Right kidney (tissue), 1 donor: ENCODE data around the gene NPSR1.
"Not testable (repeated sequence)": the region's sequence is repeated elsewhere in the genome, so short reads cannot be mapped to it uniquely, and the experiment has no call there.

Experiments used
- DNase-seq: peaks from one replicate; pipeline ENCODE4 v3.0.0-alpha.2; 2016

Gene NPSR1

DNA sequence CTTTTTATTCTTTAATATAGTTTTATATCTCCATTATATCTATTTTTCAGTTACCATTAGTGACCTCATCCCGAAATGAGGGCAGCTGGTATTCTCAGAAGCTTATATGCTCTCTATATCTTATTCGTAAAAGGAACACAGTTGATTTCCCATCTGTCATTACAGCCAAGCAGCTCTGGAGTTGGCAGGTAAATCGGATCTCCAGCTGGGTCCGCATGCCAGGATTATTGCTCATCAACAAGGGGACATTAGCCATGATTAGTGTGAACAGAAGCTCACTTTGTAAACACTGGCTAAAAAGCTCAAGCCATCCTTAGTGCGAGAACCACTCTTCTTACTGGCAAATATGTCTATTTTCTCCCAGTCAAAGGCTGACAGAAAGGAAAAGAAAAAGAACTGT lies 180.3 kb downstream of the NPSR1 start:
- no peak for DNase-seq

DNA sequence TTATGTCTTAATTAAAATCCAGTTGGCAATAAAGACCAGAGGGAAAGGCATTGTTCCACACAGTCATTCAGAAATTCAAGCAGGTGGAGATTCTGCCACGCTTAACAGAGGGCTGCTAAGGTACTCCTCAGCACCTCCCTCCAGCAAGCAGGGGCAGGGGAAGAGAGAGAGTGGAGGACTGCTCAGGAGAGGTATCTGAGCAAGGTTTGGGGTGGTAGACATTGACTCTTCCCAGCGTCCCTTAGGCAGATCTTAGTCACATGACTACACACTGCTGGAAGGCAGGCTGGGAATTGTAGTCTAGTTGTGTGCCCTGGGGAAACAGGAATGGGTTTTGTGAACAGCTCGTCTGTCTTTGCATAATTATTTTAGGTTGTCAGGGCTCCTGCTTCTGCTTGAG lies 181.6 kb downstream of the NPSR1 start:
- no peak for DNase-seq

DNA sequence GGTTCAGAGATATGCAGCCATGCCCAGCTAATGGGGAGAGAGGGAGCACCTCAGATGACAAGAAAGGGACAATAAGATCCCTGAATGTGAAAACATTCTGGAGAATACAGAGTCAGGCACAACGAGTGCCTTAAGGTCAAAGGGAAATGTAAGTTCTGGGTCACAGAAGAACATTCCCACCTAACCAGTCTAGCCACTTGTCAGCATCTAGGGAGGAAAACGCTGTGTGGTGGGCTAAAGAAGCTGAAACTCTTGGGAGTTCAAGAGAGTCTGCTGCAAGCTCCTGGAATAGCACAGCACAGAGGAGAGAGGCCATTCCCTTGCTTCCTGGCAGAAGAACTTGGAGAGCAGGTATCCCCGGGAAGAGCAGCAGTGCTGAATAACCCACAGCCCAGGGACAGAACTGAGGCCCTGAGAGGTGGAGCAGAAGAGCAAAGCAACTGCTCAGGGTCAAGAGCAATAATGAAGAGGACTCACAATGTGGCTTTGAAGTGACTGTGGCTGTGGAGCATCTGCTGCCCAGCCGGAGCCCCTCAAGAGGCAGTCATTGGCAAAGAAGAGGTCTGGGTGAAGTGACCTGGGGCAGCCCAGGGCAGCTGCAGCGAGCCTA lies 182.3 kb downstream of the NPSR1 start:
- no peak for DNase-seq

- DNase-seq, result no peak
Measured at GRCh38 chr7:34841326-34841725, 183.3 kb downstream of the NPSR1 start.

DNA sequence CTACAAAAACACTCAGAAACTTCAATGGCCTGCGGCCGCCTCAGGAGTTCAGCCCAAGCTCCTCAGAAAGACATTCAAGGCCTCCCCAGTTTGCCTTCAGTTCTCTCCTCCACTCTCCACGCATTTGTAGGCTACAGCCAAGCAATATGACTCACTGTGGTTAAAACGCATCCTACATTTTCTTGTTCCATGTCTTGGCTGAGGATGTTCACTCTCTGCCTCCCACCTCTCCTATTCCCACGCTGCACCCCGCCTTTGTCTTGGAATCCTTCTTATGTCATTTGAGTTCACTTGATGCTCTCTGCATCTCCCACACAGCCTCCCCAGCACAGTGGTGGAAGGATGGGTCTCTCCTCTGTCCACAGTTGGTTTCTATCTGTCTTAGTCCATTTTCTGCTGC lies 184.8 kb downstream of the NPSR1 start:
- no peak for DNase-seq

GRCh38 chr7:34844406-34844805 lies 186.4 kb downstream of the NPSR1 start:
- no peak for DNase-seq

GRCh38 chr7:34844936-34845665 lies 187.1 kb downstream of the NPSR1 start:
- DNase-seq, result no peak

DNA sequence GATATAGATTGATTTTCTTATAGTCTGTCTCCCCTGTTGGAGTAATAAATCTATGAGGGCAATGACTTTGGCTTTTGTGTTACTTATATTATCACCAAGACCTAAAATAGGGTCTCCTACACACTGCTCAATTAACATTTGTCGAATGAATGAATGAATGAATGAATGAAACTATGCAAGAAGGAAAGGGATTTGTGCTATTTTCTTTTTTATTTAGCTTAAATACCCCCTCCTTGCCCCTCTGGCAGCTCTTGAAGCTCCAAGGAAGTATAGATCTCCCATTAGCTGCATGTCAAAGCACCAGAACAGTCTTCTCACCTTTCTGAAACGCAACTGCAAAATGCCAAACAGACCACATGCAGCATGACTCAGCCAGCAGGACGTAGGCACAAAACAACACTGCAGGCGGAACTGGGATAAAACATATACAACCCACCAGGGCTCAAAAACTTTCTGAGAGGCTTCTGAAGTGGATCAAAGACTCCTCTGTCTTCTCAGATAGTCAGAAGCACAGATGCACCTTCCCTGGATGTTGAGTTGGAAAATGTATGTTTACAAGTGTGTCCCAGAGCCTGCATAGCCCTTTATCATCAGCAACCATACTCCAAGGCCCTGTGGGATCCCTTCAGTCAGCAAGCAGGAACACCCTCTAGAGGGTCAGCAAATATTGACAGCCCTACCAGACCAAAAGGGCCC lies 187.8 kb downstream of the NPSR1 start:
- DNase-seq, result no peak

GRCh38 chr7:34846976-34847375 lies 189.0 kb downstream of the NPSR1 start:
- DNase-seq, result no peak

DNA sequence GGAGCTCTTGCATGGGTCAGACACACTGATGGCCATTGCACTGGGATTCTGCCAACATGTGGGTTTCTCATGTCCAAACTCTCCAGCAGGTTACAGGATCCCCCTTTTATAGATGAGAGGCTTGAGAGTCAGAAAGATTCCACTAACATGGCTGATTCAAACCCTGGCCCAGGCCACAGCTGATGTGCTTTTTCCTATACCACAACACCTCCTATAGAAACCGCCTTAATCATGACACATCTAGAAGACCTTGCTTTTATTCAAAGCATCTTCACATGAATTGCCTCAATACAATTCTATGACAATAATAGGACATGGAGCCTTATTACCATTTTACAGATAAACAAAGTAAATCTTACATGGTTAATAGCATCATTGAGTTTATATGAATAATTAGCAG lies 190.7 kb downstream of the NPSR1 start:
- DNase-seq, result no peak

- no peak for DNase-seq
Measured at GRCh38 chr7:34849163-34849960, 191.3 kb downstream of the NPSR1 start.

GRCh38 chr7:34849986-34850385 lies 192.0 kb downstream of the NPSR1 start:
- DNase-seq, result no peak

- no peak for DNase-seq
Measured at GRCh38 chr7:34850681-34851080, 192.7 kb downstream of the NPSR1 start.

- no peak for DNase-seq
Measured at GRCh38 chr7:34851431-34851830, 193.4 kb downstream of the NPSR1 start.

DNA sequence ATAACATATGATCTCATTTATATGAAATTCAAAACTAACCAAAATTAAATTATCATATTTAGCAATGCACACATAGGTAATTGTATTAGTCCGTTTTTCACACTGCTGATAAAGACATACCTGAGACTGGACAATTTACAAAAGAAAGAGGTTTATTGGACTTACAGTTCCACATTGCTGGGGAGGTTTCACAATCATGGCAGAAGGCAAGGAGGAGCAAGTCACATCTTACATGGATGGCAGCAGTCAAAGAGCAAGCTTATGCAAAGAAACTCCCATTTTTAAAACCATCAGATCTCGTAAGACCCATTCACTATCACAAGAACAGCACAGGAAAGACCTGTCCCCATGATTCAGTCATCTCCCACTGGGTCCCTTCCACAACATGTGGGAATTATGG lies 200.4 kb downstream of the NPSR1 start:
- not testable (repeated sequence) for DNase-seq

- not testable (repeated sequence) for DNase-seq
Measured at GRCh38 chr7:34859281-34859680, 201.3 kb downstream of the NPSR1 start.

- DNase-seq, result not testable (repeated sequence)
Measured at GRCh38 chr7:34866222-34866621, 208.2 kb downstream of the NPSR1 start.

- DNase-seq, result not testable (repeated sequence)
Measured at GRCh38 chr7:34867341-34867740, 209.3 kb downstream of the NPSR1 start.

DNA sequence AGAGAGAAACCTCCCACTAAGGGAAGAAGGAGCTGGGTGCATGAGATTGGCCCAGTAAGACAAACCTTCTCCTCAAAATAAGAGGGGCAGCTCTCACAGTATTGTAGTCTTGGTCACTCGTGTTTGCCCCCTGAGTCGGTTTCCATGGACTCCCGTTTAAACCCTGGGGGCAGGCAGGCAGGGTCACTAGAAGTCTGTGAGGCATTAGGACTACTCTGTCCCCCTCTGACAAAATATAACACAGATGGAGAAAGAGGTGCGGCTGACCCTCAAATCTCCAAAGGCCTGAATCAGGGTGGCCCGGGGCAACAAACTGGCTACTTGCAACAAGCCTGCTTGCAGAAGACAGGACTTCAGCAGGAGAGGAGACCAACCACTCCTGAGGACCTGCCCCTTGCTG lies 210.6 kb downstream of the NPSR1 start:
- not testable (repeated sequence) for DNase-seq

- no peak for DNase-seq
Measured at GRCh38 chr7:34869057-34869456, 211.0 kb downstream of the NPSR1 start.

DNA sequence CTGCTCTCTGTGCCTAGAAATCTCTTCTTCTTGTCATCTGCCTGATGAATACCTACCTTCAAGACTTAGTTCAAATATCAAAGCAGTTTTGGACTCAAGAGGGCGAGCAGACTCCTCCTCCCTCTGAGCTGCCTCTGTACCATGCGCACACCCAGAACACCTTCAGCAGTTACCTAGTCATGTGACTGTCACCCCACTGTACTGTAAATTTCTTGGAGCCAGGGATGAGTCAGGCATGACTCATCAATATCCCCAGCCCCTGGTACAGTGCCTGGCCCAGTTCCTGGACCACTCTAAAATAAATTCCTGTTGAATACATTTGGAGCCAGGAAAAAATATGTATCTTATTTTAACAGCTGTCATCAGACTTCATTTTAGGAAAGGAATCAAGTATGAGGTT lies 212.0 kb downstream of the NPSR1 start:
- not testable (repeated sequence) for DNase-seq

- not testable (repeated sequence) for DNase-seq
Measured at GRCh38 chr7:34874329-34874728, 216.3 kb downstream of the NPSR1 start.

- DNase-seq, result no peak
Measured at GRCh38 chr7:34875481-34875880, 217.5 kb downstream of the NPSR1 start.
